Right ventricle myocardium inferior (tissue), 1 donor: ENCODE data around the gene CLCN6. TPM values are rescaled to one million over a fixed set of nuclear protein-coding genes. Genes with fewer than 3 reads are reported as not detected.
"Not testable (repeated sequence)": the region's sequence is repeated elsewhere in the genome, so short reads cannot be mapped to it uniquely, and the experiment has no call there.

Experiments
- ATAC-seq: fragments of 200-7000 bp; cut with Tn5 transposase; one replicate; pipeline ENCODE4 v1.9.1; 2020; ENCODE audit warnings: mild to moderate bottlenecking, moderate library complexity
- DNase-seq: peaks from one replicate; pipeline ENCODE4 v3.0.0; 2021; ENCODE audit errors: missing footprints
- intact Hi-C: fragments of 100-400 bp; cut with DNase I; formaldehyde crosslinking; loops from one replicate; pipeline ENCODE4 v1.11.0; 2022
- total RNA-seq: library from RNA; stranded (reverse); fragmentation: NEBNext Ultra II Directional; extraction: Animal tissue kit (Norgen Biotek cat#: 25700); gene quantifications from one replicate; pipeline ENCODE4 v1.2.1, GENCODE V29; 2021
- donor health status: DM: no; HTN: yes; CAD: no; lungs with severe emphysema.

Gene CLCN6
- total RNA-seq, 1 donor from 2014 or later = 15.7 TPM

DNA sequence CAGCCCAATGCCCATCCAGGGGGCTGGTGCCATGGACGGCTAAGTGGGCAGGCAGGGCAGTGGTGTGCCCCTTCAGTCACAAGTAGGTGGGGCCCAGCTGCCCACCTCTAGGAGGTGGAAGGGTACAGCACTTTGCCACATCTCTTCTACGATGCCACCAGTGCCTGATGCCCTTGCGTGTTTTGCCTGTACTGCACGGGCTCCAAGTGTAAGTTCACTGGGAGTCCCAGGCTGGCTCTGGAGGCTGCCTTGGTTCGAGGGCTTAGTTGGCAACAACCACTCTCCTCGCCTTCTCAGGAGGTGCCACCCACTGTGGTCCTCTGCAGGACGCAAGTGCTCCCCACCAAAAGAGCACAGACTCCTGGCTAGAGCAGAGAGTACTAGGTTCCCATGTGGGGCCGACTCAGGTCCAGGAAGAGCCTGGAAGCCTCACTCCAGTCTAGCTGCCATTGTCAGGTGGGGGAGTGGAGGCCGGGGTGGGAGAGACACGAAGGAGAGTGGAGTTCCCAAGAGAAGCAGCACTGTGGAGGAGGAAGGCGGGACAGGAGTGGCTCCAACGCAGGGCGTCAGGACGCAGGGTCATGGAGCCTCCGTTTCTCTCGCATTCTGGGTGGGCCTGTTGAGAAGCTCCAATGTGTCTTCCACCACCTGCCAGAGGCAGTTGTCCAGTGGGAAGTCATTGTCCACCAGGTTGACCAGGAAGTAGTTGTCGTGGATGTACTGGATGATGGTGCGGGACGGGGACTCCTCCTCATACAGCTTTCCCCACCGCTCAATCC lies 15.7 kb upstream of the CLCN6 start:
- DNase-seq (peak; percentile 55), ATAC-seq (no peak)
- intact Hi-C loops = loop anchor here (2.0 to 5.0 kb wide), 2 partner anchors 15 to 92 kb away; partner anchors contain the start of gene MTHFR

GRCh38 chr1:11790880-11791715 lies 14.9 kb upstream of the CLCN6 start:
- intact Hi-C loops = loop anchor here (2.0 to 5.0 kb wide), 2 partner anchors 14 to 91 kb away; partner anchors contain the start of gene MTHFR
- peak; percentile 92 for DNase-seq
- peak; percentile 82 for ATAC-seq

- ATAC-seq (peak; percentile 24), DNase-seq (peak; percentile 78)
- intact Hi-C loops = loop anchor here (5.0 kb wide), 1 partner anchor 90 kb away; no protein-coding TSS in a partner anchor
Measured at GRCh38 chr1:11792106-11792505, 13.9 kb upstream of the CLCN6 start.

- intact Hi-C loops = loop anchor here (5.0 kb wide), 1 partner anchor 88 kb away; no protein-coding TSS in a partner anchor
- ATAC-seq = no peak
- peak; percentile 64 for DNase-seq
Measured at GRCh38 chr1:11793819-11794218, 12.2 kb upstream of the CLCN6 start.

DNA sequence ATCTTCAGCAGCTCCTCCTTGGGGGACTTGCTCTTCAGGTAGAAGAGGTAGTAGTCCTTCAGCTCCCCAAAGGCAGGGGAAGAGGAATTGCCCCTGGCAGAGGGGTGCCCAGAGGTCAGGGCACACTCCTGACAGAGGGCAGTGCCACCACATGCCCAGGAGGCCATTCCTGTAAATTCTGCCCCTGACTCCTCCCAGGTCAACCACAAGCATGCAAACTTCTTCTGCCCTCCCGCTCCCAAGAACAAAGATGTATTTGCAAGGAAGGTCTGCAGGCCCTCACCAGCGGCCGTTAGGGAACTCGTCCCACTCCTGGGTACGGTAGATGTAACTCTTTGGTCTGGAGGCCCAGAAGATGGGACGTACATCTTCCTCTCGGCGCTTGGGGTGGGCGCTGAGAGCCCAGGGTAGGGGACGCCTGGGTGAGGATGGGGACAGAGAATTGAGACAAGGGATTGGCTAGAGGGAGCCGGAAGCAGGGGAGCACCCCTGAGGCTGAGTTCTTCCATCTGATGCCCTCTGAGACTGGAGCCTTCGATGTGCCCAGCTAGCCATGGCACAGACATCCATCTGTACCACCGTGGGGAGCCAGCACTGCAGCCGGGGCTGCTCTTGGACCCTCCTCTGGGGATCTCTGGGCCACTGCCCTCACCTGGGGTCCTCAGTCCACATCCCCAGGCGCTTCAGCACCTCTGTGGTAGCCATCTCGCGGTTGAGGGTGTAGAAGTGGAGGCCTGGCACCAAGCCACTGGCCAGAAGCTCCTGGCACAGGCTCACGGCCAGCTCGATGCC lies 11.3 kb upstream of the CLCN6 start:
- intact Hi-C loops = loop anchor here (5.0 kb wide), 1 partner anchor 88 kb away; no protein-coding TSS in a partner anchor
- DNase-seq = peak; percentile 70
- no peak for ATAC-seq

DNA sequence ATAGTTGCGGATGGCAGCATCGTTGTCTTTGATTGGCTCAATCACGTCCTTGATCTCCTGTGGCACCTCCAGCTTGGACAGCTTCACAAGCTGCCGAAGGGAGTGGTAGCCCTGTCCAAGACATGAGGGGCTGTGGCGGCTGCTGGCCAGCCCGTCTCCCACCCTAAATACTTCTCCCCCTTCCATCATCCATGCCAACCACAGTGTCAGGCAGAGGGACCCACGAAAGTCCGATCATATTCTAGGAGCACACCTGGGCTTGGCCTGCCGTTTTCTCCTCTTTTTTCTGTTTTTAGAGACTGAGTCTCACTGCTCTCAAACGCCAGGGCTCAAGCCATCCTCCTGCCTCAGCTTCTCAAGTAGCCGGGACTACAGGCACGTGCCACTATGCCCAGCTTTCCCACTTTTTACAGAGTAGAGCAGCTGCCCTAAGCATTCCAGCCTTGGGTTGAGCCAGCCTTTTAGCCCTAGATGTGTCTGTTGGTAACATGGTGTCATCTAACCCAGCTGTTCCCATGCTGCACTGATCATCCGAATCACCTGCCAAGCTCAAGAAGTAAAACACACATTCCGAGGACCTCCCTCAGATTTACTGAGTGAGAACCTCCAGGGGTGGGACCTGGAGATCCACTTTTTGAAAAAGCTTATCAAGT lies 10.6 kb upstream of the CLCN6 start:
- no peak for ATAC-seq
- intact Hi-C loops = no loop called here
- DNase-seq = peak; percentile 4

DNA sequence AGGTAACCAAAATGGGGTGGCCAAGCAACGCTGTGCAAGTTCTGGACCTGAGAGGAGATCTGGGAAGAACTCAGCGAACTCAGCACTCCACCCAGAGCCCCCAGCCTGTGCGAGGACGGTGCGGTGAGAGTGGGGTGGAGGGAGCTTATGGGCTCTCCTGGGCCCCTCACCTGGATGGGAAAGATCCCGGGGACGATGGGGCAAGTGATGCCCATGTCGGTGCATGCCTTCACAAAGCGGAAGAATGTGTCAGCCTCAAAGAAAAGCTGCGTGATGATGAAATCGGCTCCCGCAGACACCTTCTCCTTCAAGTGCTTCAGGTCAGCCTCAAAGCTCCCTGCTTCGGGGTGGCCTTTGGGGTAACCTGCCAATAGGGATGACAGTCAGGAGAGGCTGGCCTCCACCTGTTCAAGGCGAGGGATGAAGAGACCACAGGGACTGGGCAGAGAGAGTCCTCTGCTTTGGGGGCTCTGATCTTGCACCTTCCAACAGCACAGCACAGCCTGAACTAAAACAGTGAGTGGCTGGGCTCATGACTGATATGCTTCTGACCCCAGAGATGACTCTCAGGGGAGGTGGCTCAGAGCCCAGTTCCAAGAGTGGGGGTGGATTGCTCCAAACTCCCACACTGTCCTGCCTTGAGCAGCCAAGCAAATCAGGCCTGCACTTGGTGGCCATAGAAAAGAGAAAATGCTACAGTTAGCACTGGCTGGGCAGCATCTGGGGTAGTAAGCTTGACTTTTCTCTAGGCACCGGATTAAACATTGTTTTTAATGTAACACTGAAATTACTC lies 9.8 kb upstream of the CLCN6 start:
- intact Hi-C loops = no loop called here
- ATAC-seq (peak; percentile 62), DNase-seq (peak; percentile 74)

GRCh38 chr1:11797525-11798216 lies 8.3 kb upstream of the CLCN6 start:
- peak; percentile 87 for DNase-seq
- ATAC-seq = peak; percentile 66
- intact Hi-C loops = no loop called here

GRCh38 chr1:11799099-11799498 lies 6.9 kb upstream of the CLCN6 start:
- ATAC-seq (no peak), DNase-seq (peak; percentile 17)
- intact Hi-C loops = no loop called here

GRCh38 chr1:11799896-11800295 lies 6.1 kb upstream of the CLCN6 start:
- intact Hi-C loops = no loop called here
- DNase-seq = no peak
- ATAC-seq = no peak

- intact Hi-C loops = no loop called here
- DNase-seq (peak; percentile 53), ATAC-seq (no peak)
Measured at GRCh38 chr1:11800391-11800755, 5.6 kb upstream of the CLCN6 start.

DNA sequence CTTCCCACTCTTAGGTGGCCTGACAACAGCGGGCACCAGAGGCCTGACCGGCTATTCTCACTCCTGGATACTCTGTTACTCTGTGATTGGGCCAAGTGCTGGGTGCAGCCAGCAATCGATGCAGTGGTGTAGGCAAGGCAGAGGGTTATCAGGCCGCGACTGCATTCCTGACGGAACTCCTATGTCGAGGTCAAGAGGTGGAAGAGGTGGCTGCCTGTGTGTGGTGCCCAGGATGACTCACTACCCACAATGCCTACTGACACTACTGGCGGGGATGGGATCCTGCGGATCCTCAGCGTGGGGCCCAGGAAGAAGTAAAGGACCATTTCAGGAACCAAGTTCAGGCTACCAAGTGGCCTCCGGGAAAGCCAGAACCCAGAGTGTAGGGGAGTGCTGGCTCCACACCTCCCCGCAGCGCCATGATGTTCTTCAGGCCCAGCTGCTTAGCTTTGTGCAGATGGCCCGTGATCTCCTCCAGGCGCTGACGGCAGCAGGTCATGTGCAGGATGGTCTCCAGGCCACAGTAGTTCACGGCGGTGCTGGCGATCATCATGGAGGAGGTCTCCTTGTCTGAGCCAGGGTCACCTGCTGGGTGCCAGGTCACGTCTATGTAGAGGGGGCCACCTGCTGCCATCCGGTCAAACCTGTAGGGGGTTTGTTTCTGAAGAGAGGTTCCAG lies 5.1 kb upstream of the CLCN6 start:
- intact Hi-C loops = no loop called here
- DNase-seq (peak; percentile 59), ATAC-seq (no peak)

GRCh38 chr1:11802616-11802972 lies 3.4 kb upstream of the CLCN6 start:
- DNase-seq (no peak), ATAC-seq (no peak)
- intact Hi-C loops = loop anchor here (2.0 kb wide), 1 partner anchor 66 kb away; the partner anchor contains the start of gene AGTRAP

- peak; percentile 63 for ATAC-seq
- intact Hi-C loops = loop anchor here (2.0 kb wide), 1 partner anchor 66 kb away; the partner anchor contains the start of gene AGTRAP
- DNase-seq = peak; percentile 95
Measured at GRCh38 chr1:11802973-11803885, 2.8 kb upstream of the CLCN6 start.

GRCh38 chr1:11803924-11804665 lies 1.9 kb upstream of the CLCN6 start:
- peak; percentile 30 for DNase-seq
- intact Hi-C loops = loop anchor here (2.0 kb wide), 2 partner anchors 13 to 67 kb away; partner anchors contain the start of gene AGTRAP
- not testable (repeated sequence) for ATAC-seq
